ENCODE results near the gene ARHGEF17. TPM values are rescaled to one million over a fixed set of nuclear protein-coding genes. Genes with fewer than 3 reads are reported as not detected.

Gene ARHGEF17
- total and polyA plus RNA-seq, 4 donors = 2.6 to 12.6 (median 5.7) TPM

DNA sequence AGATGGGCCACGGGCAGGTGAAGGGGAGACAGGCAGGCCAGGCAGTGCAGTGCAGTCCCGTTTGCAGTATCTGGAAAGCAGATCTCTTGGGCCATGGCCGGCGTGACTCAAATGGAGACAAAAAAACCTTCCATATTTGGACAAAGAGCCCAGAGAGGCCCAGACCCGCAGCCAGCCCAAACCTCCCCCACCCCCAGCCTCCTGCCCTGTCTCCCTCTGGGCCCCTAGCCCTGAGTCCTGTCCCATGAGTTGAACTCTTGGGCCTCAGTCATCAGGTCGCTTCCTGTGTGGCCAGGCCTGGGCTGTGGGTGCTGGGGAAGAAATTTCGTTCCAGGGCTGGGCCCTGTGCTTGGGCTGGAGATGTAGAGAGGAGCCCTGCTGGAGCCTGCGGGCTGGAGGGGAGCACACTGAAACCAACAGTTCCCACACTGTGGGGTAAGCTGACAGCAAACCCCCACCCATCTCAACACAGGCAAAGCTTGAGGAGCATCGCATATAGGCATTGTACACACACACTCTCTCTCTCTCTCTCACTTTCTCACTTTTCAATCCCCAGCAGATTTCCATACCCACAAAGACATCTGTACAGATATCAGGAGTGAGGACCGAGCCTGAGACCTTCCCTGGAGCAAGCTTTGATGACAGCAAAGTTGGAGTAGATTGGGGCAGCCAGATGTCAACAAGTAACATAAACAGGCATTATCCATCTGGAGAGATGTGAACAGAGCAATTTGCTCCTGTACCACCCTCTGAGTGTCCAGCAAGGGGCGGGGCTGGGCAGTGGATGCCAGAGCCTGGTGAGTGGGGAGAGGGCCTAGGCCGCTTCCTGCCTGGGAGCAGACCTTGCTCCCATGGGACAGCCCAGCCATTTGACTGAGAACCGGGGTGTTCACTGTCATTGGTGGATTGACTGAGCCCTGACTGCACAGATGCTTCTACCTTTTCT is 17.2 kb downstream of the ARHGEF17 start:
- Histone ChIP-seq H3K36me3 (ENCODE audit: control insufficient read depth in 4 of 4, insufficient read depth in 3 of 4, low read depth in 1 of 4, low read length in 3 of 4) (no peaks in the 10 kb centered on the region), H3K4me3 (ENCODE audit: low read depth in 1 of 3, low read length in 3 of 3) (no peak overlapping the region), H3K9ac (ENCODE audit: low read depth in 1 of 2, low read length in 2 of 2) (no peak overlapping the region), H3K9me3 (ENCODE audit: control insufficient read depth in 4 of 4, low read length in 3 of 4) (no peaks in the 10 kb centered on the region), H3K27ac (ENCODE audit: low read depth in 1 of 2, low read length in 2 of 2) (peak overlapping the region; percentile 25 to 44), H3K27me3 (ENCODE audit: control insufficient read depth in 4 of 4, insufficient read depth in 4 of 4, low read length in 3 of 4) (no peaks in the 10 kb centered on the region), H3K4me1 (ENCODE audit: control insufficient read depth in 4 of 4, insufficient read depth in 4 of 4, low read length in 3 of 4) (peaks cover 0 to 9% (median 1%) of the 10 kb centered on the region in 4 donors)
- TF ChIP-seq RXRA (IDR thresholded peaks at IDR 0.05) (no peak), FOXA1 (IDR thresholded peaks at IDR 0.05) (no peak), NR2F2 (IDR thresholded peaks at IDR 0.05) (peak; percentile 40), FOXA2 (IDR thresholded peaks at IDR 0.05) (no peak)
- 85% methylated on average over 13 of the region's 13 CpGs for WGBS
- no peak for DNase-seq (ENCODE audit: low spot score)

DNA sequence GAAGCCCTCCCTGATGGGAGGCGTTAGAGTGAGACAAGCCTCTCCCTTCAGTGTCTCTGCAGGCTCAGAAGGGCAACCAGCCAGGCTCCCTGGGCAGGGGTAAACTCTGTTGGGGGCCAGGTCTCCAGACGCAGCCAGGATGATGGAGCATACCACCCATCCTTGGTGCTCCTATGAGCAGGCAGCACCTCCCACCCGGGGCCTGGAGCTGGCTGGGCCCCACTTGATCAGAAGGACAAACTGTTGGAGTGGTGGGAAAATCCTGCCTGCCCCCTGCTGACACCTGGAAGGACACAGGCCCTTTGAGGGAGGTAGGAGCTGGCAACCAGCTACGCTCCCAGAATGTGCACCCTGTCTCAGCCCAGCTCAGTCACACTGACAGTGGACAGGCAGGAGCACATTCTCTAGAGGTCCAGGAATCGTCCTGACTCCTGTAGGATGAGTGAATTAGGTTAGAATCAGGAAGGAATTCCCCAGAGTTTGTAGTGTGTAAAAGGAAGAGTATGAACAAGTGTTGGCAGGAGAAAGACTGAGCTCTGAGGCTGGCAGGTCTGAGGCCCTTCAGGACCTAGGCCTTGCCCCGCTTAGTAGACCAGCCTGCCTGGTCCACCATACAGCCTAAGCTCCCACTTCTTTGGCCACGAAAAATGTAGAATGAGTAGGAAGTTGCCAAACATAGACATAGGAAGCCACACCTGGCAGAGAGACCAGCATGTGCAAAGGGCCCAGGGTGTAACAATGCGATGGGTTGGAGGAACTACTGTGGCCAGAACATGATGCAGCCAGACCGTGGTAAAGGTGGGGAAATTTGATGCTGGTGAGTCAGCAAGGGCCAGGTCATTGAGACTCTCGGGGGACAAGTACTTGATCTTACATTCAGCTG is 19.1 kb downstream of the ARHGEF17 start:
- Histone ChIP-seq H3K27ac (ENCODE audit: low read depth in 1 of 2, low read length in 2 of 2) (peak overlapping the region in 1 of 2 donors; percentile 34), H3K9ac (ENCODE audit: low read depth in 1 of 2, low read length in 2 of 2) (no peak overlapping the region), H3K27me3 (ENCODE audit: control insufficient read depth in 4 of 4, insufficient read depth in 4 of 4, low read length in 3 of 4) (no peaks in the 10 kb centered on the region), H3K4me1 (ENCODE audit: control insufficient read depth in 4 of 4, insufficient read depth in 4 of 4, low read length in 3 of 4) (peaks cover 0 to 9% (median 0%) of the 10 kb centered on the region in 4 donors), H3K4me3 (ENCODE audit: low read depth in 1 of 3, low read length in 3 of 3) (no peak overlapping the region), H3K36me3 (ENCODE audit: control insufficient read depth in 4 of 4, insufficient read depth in 3 of 4, low read depth in 1 of 4, low read length in 3 of 4) (no peaks in the 10 kb centered on the region), H3K9me3 (ENCODE audit: control insufficient read depth in 4 of 4, low read length in 3 of 4) (no peaks in the 10 kb centered on the region)
- no peak for DNase-seq (ENCODE audit: low spot score)
- 82% methylated on average over 10 of the region's 10 CpGs for WGBS
- TF ChIP-seq TAF1 (conservative IDR thresholded peaks at IDR 0.05) = no peak
- no peak for TF ChIP-seq EGR1 (IDR thresholded peaks at IDR 0.05; ENCODE audit: low read depth in 2 of 2)
- no peak for TF ChIP-seq NR2F2 (IDR thresholded peaks at IDR 0.05)
- no peak for TF ChIP-seq GABPA (IDR thresholded peaks at IDR 0.05 in 1 of 2, conservative IDR thresholded peaks at IDR 0.05 in 1 of 2)
- TF ChIP-seq RXRA (IDR thresholded peaks at IDR 0.05) = no peak
- TF ChIP-seq, protein P1, sequence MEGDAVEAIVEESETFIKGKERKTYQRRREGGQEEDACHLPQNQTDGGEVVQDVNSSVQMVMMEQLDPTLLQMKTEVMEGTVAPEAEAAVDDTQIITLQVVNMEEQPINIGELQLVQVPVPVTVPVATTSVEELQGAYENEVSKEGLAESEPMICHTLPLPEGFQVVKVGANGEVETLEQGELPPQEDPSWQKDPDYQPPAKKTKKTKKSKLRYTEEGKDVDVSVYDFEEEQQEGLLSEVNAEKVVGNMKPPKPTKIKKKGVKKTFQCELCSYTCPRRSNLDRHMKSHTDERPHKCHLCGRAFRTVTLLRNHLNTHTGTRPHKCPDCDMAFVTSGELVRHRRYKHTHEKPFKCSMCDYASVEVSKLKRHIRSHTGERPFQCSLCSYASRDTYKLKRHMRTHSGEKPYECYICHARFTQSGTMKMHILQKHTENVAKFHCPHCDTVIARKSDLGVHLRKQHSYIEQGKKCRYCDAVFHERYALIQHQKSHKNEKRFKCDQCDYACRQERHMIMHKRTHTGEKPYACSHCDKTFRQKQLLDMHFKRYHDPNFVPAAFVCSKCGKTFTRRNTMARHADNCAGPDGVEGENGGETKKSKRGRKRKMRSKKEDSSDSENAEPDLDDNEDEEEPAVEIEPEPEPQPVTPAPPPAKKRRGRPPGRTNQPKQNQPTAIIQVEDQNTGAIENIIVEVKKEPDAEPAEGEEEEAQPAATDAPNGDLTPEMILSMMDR (IDR thresholded peaks at IDR 0.05; ENCODE audit: low read depth, low read length, missing input control) = no peak
- TF ChIP-seq SP1 (IDR thresholded peaks at IDR 0.05) = no peak
- TF ChIP-seq JUND (IDR thresholded peaks at IDR 0.05) = no peak
- no peak for TF ChIP-seq YY1 (IDR thresholded peaks at IDR 0.05)
- no peak for TF ChIP-seq MAX (IDR thresholded peaks at IDR 0.05)
- TF ChIP-seq, protein P2, sequence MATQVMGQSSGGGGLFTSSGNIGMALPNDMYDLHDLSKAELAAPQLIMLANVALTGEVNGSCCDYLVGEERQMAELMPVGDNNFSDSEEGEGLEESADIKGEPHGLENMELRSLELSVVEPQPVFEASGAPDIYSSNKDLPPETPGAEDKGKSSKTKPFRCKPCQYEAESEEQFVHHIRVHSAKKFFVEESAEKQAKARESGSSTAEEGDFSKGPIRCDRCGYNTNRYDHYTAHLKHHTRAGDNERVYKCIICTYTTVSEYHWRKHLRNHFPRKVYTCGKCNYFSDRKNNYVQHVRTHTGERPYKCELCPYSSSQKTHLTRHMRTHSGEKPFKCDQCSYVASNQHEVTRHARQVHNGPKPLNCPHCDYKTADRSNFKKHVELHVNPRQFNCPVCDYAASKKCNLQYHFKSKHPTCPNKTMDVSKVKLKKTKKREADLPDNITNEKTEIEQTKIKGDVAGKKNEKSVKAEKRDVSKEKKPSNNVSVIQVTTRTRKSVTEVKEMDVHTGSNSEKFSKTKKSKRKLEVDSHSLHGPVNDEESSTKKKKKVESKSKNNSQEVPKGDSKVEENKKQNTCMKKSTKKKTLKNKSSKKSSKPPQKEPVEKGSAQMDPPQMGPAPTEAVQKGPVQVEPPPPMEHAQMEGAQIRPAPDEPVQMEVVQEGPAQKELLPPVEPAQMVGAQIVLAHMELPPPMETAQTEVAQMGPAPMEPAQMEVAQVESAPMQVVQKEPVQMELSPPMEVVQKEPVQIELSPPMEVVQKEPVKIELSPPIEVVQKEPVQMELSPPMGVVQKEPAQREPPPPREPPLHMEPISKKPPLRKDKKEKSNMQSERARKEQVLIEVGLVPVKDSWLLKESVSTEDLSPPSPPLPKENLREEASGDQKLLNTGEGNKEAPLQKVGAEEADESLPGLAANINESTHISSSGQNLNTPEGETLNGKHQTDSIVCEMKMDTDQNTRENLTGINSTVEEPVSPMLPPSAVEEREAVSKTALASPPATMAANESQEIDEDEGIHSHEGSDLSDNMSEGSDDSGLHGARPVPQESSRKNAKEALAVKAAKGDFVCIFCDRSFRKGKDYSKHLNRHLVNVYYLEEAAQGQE (IDR thresholded peaks at IDR 0.05) = no peak
- no peak for TF ChIP-seq FOXA2 (IDR thresholded peaks at IDR 0.05)
- TF ChIP-seq, protein P3, sequence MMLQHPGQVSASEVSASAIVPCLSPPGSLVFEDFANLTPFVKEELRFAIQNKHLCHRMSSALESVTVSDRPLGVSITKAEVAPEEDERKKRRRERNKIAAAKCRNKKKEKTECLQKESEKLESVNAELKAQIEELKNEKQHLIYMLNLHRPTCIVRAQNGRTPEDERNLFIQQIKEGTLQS (IDR thresholded peaks at IDR 0.05) = no peak
- no peak for TF ChIP-seq ZBTB33 (IDR thresholded peaks at IDR 0.05)

Data from liver (tissue), 9 donors.